OCI-LY1 (cell line): Measurements from ENCODE around the gene UNCX.
"Not testable (repeated sequence)": the region's sequence is repeated elsewhere in the genome, so short reads cannot be mapped to it uniquely, and the experiment has no call there.

ENCODE experiments used
- EZH2 ChIP-seq: fragments of 200-600 bp; sonication (generic), shearing (Covaris generic); IDR thresholded peaks from 2 replicates; pipeline ENCODE4 v1.8.0; 2017; ENCODE audit warnings: borderline replicate concordance, mixed run types, mild to moderate bottlenecking, antibody characterized with exemption, low read length, moderate library complexity, mixed read lengths
- TF ChIP-seq, protein P1 (sequence below): fragments of 200-600 bp; sonication (generic), shearing (Covaris generic); IDR thresholded peaks from 2 replicates; pipeline ENCODE4 v1.5.1; 2017; ENCODE audit warnings: mild to moderate bottlenecking, antibody characterized with exemption, low read length, moderate library complexity, mixed read lengths

DNA sequence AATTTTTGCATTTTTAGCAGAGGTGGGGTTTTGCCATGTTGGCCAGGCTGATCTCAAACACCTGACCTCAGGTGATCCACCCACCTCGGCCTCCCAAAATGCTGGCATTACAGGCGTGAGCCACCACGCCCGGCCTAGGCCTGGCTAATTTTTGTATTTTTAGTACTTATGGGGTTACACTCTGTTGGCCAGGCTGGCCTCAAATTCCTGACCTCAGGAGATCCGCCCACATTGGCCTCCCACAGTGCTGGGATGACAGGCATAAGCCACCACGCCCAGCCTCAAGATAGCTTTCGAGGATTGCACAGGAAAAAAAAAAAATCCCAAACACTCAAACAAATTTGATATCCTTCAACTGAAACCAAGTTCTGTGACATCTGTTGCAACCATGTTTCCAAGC is 26.9 kb upstream of the UNCX start:
- TF ChIP-seq, protein P1, sequence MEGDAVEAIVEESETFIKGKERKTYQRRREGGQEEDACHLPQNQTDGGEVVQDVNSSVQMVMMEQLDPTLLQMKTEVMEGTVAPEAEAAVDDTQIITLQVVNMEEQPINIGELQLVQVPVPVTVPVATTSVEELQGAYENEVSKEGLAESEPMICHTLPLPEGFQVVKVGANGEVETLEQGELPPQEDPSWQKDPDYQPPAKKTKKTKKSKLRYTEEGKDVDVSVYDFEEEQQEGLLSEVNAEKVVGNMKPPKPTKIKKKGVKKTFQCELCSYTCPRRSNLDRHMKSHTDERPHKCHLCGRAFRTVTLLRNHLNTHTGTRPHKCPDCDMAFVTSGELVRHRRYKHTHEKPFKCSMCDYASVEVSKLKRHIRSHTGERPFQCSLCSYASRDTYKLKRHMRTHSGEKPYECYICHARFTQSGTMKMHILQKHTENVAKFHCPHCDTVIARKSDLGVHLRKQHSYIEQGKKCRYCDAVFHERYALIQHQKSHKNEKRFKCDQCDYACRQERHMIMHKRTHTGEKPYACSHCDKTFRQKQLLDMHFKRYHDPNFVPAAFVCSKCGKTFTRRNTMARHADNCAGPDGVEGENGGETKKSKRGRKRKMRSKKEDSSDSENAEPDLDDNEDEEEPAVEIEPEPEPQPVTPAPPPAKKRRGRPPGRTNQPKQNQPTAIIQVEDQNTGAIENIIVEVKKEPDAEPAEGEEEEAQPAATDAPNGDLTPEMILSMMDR: not testable (repeated sequence)
- TF ChIP-seq EZH2: not testable (repeated sequence)
